RCC 7860 (cell line): ENCODE measurements around the gene TBC1D1.

ENCODE experiments used
- DNase-seq: peaks from one replicate; pipeline ENCODE4 v3.0.0-alpha.2; 2015; ENCODE audit warnings: low spot score
- FAIRE-seq: peaks from 2 replicates; lab custom pipeline; 2012; peaks lifted over from hg19 to GRCh38; lab: Jason Lieb, UNC

TBC1D1 gene

DNA sequence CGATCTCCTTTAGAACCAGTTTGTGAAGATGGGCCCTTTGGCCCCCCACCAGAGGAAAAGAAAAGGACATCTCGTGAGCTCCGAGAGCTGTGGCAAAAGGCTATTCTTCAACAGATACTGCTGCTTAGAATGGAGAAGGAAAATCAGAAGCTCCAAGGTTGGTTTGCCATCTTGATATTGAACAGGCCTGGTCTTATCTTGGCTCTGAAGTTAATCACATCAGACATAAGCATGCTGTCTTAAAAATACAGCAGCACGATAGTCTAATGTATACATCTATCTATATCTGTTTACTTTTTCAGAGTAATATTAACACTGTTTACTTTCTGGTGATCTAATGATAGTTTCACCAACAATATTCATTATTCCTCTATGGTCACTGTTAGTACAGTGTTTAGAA is 199.1 kb downstream of the TBC1D1 start:
- DNase-seq (no peak), FAIRE-seq (no peak)

DNA sequence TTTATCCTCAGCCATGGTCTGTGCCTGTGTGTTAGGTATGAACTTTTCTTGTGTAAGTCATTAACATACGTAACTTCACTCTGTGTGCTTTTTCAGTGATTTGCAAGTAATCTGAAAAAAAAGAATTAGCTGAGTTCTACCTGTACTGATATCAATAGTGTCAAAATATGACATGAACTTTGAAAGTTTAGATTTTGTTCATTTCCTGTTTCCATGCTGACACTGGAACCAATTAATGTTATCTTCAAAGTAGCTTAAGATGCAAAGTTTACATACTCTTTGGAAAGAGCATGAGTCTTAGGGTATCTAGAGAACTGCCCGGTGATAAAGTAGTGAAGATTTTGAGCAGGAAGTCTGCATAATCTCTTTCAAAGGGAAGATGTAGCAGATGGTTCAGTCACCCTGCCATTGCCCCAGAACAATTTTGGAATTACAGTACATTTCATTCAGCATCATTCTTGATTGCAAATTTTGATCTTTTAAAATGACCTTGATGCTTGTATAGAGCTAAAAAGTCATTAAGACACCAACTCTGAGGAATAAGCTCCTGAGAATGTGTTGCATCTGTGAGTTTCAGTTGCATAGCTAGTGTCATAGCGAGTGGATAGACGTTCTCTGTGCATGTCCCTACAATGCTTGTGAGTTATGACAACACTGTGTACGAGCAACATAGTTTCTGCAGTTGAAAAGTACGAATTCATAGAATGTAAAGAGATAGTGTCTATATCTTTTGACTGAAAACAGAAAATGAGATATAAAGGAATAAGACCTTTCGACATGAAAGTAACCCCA is 199.8 kb downstream of the TBC1D1 start:
- DNase-seq (no peak), FAIRE-seq (no peak)

DNA sequence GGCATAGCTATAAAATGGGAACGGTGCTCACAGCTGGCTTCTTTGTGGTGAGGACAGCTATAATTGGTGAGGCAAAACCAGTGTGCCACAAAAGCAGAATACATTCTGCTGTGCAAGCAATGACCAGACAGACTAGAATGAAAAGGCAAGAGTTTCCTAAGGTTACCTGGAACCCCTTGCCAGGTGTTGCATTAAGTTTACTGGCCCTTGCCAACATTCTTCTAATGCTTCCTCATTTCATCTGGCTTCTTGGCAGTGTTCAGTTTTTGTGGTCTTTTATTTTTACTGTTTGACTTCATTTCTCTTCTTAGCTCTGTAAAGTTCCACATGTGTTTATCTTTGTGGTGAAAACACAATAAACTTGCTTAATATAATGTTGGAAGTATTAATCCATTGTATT is 200.8 kb downstream of the TBC1D1 start:
- FAIRE-seq (no peak), DNase-seq (no peak)

DNA sequence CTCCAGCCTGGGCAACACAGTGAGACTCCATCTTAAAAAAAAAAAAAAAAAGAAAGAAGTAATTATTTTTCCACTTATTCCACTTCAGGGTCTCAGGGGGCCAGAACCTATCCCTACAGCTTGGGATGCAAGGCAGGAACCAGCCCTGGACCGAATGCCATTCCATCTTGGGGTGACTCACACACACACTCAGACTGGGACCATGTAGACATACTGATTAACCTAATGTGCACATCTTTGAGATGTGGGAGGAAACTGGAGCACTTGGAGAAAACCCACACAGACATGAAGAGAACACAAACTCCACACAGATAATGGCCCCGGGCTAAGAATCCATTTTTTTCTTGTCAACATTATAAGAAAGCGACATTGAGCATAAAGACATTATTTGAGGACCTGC is 201.8 kb downstream of the TBC1D1 start:
- DNase-seq (peak; percentile 30), FAIRE-seq (peak; percentile 47)

DNA sequence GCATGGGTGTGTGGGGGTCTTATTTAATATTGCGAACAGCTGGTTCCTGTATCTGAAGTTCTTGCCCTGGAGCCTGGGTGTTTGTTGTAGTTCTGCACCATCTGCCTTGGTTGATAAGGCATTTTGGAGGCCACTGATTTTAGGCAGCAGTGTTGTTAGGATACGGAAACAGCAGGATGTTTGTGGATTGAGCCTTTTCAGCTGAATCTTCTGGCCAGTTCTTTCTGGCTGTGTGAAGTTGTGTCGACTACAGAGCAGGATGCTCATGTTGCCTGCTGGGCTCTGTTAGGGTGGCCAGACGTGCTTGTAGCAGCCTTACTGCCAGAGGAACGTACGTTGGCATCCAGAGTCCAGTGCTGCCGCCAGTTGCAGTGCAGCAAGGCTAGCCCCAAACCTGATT is 203.5 kb downstream of the TBC1D1 start:
- DNase-seq (no peak), FAIRE-seq (no peak)

DNA sequence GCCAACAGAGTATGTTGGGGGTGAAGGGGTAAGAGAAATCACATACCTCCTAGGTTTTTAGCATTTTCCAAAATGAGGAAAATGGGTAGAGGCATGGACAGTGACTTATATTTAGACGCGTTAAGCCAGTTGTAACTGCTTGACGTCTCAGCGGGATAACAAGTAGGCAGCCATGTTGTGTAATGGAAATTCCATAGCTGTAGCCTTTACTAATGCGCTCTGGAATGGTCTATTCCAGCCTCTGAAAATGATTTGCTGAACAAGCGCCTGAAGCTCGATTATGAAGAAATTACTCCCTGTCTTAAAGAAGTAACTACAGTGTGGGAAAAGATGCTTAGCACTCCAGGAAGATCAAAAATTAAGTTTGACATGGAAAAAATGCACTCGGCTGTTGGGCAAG is 204.8 kb downstream of the TBC1D1 start:
- no peak for FAIRE-seq
- DNase-seq = no peak

DNA sequence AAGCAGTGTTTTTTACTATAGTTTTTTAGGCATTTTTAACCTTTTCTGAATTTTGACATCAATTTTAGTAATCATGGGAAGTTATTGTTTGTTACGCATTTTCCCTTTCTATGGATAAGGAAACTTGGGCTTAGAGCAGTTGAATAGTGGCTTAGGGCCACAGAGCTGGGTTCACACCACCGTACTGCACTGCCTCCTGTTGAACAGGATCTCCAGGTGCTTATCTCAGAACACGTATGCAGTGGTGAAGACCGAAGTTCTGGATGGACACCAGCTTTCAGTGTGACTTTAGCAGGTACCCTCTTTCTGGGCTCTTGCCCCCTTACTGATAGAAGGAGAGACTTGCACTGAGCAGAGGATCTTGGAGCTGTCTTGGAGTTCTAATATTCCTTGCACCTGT is 206.9 kb downstream of the TBC1D1 start:
- no peak for FAIRE-seq
- DNase-seq = no peak

DNA sequence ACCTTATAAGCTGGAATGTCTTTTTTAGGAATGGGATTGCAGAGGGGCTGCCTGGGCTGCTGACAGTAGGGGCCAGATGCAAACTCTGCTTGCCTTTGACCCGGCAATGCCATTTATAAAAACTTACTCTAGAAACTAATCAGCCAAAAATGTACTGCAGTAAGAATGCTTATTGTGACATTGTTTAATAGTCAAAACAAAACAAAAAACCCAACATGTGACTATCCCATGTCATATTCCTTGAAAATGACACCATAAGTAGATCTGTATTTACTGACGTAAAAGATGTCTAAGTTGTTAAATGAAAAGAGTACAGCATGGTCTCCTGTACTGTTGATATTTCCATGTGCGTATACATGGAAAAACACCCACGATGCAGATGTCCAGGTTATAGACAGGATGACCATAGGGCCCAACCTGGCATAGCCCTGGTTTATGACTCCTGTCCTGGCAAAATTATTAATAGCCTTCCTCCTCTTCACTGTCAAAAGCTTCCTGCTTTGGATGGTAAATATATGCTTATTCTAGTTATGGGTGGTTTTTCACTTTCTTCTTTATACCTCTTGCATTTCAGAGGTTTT is 208.2 kb downstream of the TBC1D1 start:
- no peak for DNase-seq
- FAIRE-seq = no peak

DNA sequence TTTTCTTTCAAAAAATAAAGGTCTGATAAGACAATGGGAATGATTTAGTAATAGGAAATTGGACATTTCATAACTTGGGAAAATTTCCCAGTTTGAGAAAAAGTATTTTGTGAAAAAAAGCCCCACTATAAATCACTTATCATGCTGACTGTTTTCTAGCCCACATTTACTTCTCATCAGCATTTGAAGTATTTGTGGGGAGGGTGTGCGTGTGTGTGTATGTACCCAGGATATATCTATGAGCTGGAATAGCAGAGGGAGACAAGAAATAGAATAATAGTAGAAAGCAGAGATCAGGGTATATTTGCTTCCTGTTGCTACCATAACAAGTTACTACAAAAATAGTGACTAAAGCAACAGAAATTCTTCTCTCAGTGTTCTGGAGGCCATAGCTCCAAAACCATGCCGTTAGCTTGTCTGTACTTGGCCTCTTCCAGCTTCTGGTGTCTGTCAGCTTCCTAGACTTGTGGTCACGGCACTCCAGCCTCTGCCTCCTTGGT is 209.1 kb downstream of the TBC1D1 start:
- DNase-seq (no peak), FAIRE-seq (no peak)

DNA sequence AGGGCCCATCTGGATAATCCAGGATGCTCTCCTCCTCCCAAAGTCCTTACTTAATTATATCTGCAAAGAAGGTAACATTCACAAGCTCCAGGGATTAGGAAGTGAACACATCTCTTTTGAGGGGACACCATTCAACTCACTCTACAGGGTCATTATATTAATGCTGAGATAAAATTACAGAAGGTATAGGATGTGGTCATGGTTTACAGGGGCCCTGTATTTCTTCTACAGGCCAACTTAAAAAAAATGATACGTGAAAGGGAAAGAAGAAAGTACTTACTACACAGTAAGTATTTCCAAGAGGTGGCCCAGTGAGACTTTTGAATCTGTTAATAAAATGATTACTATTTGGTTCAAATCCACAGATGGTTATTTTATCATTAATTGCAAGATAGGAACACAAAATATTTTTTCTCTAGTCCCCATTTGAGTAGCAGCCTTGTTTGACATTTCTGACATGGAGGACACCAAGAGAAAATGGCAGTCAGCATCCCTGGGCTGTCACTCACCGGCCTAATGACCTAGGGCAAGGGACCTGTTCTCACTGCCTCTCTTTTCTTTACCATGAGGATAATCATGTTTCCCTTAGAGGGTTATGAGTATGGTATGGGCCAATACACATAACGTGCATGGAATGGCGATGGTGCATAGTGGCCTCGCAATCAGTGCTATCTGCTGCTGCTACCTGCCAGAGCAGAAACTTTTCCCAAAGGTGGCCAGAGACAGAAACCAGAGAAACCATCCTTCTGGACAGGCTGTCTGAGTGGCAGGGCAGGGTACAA is 209.8 kb downstream of the TBC1D1 start:
- FAIRE-seq = no peak
- no peak for DNase-seq

DNA sequence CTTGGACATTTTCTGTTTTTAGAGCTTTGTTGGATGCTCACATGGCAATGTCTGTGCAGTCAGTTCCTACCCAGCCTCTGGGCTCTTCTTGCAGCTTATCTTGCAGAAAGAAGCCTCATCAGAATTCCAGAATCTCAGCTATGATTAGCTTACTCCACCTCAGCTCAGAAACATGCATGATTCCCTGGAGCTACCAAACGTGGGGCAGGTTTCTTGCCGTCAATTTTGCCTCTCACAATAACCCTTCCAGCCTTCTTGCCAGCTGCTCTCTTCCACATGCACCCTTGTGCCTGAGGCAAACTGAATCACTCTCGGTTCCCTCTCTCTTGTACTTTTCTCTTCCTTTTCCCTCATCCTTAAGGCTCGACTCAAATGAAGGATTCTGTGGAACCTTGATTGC is 210.7 kb downstream of the TBC1D1 start:
- FAIRE-seq (no peak), DNase-seq (no peak)

DNA sequence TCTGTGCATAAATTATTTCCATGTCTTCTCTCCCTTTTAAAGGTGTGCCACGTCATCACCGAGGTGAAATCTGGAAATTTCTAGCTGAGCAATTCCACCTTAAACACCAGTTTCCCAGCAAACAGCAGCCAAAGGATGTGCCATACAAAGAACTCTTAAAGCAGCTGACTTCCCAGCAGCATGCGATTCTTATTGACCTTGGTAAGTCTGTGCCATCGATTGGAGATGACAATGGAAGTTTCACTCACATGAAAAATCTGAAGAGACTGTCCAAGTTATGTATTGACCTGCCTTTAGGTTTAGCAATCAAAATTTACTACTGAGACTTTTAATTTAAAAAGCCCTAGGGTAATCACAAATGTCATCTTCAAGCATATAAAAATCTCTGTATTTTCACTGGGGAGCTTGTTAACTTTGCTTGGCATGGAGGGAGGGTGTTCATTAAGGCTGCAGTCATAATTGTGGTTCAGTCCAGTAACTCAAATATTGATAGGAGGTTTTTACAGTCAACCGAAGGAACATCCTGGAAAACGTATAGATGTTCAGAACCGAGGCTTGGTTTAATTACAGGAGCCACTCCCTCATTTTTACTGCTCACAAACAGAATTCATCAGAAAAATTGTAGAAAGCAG is 212.2 kb downstream of the TBC1D1 start:
- FAIRE-seq (no peak), DNase-seq (no peak)

DNA sequence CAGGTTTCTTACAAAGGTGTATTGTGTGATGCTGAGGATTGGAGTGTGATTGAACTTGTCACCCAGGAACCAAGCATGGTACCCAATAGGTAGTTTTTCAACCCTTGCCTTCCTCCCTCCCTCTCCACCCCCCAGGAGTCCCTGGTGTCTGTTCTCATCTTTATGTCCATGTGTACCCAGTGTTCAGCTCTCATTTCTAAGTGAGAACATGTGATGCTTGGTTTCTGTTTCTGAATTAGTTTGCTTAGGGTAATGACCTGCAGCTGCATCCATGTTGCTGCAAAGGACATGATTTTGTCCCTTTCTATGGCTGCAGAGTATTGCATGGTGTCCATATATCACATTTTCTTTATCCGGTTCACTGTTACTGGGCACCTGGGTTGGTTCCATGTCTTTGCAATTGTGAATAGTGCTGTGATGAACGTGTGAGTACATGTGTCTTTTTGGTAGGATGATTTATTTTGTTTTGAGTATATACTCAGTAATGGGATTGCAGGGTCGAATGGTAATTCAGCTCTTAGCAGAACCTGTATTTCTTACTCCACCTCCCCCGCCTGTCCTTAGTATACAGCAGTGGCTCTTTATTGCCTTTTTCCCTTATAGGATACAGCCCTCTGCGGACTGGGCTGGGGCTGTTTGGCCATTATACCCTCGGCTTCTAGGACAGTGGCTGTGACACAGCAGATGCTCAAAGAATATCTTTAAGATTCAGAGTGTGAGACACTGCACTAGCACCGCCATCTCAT is 214.8 kb downstream of the TBC1D1 start:
- FAIRE-seq (no peak), DNase-seq (no peak)

DNA sequence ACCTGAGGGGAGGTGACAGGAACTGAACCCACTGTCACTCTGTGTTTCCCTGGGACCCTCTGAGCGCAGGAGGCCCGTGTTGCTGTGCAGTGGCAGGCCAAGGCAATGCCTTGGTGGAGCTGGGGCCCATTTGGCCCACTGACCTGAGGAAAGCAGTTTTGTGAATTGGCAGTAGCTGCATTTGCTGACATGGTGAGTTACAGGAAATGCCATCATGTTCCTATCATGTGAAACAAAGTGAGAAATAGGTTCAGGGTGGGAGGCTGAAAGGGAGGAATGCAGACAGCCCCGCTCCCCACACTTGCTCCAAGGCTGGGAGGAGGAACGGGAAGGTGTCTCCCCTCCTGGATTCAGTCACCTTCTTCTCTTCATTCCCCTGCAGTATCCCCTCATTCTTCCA is 215.4 kb downstream of the TBC1D1 start:
- no peak for FAIRE-seq
- DNase-seq = no peak

DNA sequence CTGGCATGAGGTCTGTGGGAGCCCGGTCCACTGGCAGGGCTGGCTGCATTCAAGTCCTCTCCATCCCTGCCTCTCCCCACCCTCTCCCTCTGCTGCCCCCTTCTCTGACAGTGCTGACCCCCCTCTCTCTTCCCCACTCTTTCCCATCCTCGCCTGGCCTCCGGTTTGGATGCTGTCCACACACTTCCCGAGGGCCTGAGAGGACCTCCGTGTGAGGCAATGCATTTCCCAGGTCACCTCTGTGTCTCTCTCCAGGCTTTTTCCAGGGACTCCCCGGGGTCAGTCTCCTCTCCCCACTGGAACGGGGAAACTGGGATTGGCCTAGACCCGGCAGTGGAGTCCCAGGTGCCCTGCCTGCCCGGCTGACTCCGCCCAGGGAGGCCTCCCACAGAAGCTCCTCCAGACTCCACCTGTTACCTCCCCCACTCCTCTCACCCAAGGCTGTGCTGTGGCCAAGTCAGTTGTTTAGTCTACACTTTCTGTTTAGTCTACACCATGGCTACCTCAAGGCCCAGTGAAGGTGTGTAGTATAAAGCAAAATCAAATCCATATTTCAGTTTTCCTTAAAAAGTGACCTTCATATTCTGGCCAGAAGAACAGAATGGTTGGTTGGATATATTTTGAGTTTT is 216.1 kb downstream of the TBC1D1 start:
- FAIRE-seq = no peak
- DNase-seq = no peak

DNA sequence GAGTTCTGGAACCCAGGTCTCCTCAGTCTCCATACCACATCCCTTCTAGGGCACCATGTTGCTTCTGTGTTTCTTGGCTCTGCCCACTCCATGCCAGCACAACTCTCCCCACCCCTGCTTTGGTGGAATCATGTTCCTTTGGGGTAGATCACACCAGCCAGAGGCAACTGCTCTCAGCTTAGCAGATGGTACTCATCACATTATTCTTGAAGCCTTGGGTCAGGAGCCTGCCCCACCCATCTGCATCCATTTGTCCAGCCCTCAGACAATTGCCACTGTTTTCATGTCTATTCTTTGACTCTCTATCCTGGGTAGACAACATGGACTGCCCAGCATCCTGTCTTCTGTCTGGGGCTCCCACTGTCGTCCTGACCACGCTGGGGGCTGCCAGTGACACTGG is 216.9 kb downstream of the TBC1D1 start:
- FAIRE-seq = no peak
- DNase-seq = no peak

DNA sequence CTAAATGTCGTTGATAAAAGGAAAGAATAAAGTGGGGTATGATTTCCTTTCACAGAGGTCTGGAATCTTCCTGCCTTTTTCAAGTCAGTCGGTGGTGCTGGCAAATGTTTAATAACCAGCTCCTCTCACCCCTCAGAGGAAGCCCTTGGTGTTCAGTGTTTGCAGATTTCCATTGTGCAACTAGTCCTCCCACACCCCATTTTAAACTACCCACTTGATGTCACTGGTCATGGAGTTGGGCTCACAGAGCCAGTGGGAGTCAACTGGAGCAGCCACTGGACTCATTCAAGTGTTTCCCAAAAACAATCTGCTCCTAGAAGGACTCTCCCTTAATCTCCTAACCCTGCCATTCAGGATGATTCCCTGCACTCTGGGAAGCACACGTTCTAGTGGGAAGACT is 218.5 kb downstream of the TBC1D1 start:
- DNase-seq (no peak), FAIRE-seq (no peak)

DNA sequence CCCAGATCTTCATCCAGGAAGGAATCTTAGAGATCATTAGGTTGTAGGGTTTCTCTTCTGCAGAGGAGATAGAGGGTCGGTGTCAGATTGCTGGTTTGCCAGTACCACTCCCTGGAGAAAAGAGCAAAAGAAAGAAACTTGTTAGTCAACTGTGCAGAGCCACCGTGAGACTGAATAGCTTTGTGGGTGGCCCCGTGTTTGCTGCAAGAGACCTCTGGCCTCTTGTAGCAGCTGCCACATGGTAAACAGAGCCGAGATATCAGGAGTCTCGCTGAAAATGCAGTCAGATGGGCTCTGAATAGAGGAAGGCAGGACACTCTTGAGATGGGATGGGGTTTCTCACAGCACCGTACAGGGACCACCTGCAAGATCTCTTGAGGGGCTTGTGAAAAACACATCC is 219.0 kb downstream of the TBC1D1 start:
- DNase-seq (no peak), FAIRE-seq (no peak)

DNA sequence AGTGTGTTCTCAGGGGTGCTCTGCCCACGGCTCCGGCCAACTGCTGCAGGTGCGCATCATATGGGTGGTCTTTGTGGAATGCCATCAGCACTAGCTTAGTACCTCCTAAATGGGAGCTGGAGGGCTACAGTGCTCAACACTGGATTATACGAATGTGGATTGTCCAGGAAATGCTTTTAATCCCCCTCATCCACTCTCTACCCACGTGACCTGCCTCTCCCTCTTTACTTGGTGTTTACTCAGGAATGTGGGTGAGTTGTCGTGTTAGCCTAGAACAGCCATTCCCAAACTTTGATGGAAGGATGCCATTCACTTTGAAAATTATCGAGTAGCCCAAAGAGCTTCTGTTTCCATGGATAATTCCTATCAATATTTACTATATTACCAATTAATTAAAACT is 220.1 kb downstream of the TBC1D1 start:
- FAIRE-seq = no peak
- DNase-seq = no peak

DNA sequence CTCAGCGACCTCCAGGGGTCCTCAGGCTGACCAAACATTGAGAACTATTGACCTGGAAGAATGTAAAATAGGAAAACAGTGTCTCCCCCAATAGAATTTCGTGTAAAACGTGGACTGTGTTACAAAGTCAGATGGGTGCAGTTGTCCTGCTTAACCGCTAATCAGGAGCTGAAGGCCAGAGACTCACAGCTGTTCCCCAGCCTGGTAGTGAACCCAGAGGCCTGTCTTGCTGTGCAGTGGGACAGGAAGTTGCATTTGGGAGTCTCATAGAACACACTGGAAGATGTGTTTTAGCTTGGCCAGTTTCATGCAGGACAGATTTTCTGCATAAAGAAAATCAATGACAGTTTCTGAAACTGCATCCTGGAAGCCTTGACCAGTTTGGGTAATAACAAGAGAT is 220.8 kb downstream of the TBC1D1 start:
- DNase-seq (no peak), FAIRE-seq (no peak)
